ENCODE results near the gene CD99. TPM values are rescaled to one million over a fixed set of nuclear protein-coding genes. Genes with fewer than 3 reads are reported as not detected.

CD99 gene
- total RNA-seq, 1 experiment from 2014 or later = 1,443 TPM

GRCh38 chrX:2650037-2650436, 41.1 kb upstream of the CD99 start:
- Histone ChIP-seq H3K4me3 (ENCODE audit: low read depth, low read length, poor library complexity, severe bottlenecking) (no peak overlapping the region), H3K27me3 (replicated peaks; ENCODE audit: insufficient read depth, low read depth, low read length, poor library complexity) (no peaks in the 10 kb centered on the region), H3K4me1 (ENCODE audit: insufficient read depth, low read length, poor library complexity, severe bottlenecking) (peaks cover 10% of the 10 kb centered on the region), H3K9me3 (ENCODE audit: low read depth, low read length, poor library complexity, severe bottlenecking) (no peaks in the 10 kb centered on the region), H3K36me3 (ENCODE audit: insufficient read depth, low read length, poor library complexity, severe bottlenecking) (no peaks in the 10 kb centered on the region), H3K27ac (ENCODE audit: low read depth, low read length, poor library complexity, severe bottlenecking) (no peak overlapping the region)
- ChIA-PET POLR2A (ENCODE audit: low non-redundant PET) (no interaction called here), CTCF (no interaction called here)
- TF ChIP-seq, protein P1, sequence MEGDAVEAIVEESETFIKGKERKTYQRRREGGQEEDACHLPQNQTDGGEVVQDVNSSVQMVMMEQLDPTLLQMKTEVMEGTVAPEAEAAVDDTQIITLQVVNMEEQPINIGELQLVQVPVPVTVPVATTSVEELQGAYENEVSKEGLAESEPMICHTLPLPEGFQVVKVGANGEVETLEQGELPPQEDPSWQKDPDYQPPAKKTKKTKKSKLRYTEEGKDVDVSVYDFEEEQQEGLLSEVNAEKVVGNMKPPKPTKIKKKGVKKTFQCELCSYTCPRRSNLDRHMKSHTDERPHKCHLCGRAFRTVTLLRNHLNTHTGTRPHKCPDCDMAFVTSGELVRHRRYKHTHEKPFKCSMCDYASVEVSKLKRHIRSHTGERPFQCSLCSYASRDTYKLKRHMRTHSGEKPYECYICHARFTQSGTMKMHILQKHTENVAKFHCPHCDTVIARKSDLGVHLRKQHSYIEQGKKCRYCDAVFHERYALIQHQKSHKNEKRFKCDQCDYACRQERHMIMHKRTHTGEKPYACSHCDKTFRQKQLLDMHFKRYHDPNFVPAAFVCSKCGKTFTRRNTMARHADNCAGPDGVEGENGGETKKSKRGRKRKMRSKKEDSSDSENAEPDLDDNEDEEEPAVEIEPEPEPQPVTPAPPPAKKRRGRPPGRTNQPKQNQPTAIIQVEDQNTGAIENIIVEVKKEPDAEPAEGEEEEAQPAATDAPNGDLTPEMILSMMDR (conservative IDR thresholded peaks at IDR 0.05; ENCODE audit: low read depth, low read length) = no peak
- TF ChIP-seq EZH2 (IDR thresholded peaks at IDR 0.05; ENCODE audit: borderline replicate concordance, low read depth, low read length, poor library complexity, severe bottlenecking) = no peak
- no TSS peak for BruUV-seq (replicated peaks)
- DNase-seq (ENCODE audit: low spot score) = no peak
- intact Hi-C loops (cut with micrococcal nuclease; ENCODE audit: unreplicated experiment) = loop anchor here (5.0 kb wide), 1 partner anchor 42 kb away; the partner anchor contains the start of gene CD99

GRCh38 chrX:2650865-2651264, 40.2 kb upstream of the CD99 start:
- no peaks in the 10 kb centered on the region for H3K36me3 ChIP-seq (ENCODE audit: insufficient read depth, low read length, poor library complexity, severe bottlenecking)
- CTCF ChIA-PET = no interaction called here
- no peaks in the 10 kb centered on the region for H3K27me3 ChIP-seq (replicated peaks; ENCODE audit: insufficient read depth, low read depth, low read length, poor library complexity)
- POLR2A ChIA-PET (ENCODE audit: low non-redundant PET) = no interaction called here
- H3K4me3 ChIP-seq (ENCODE audit: low read depth, low read length, poor library complexity, severe bottlenecking) = no peak overlapping the region
- peak; percentile 62 for DNase-seq (ENCODE audit: low spot score)
- BruUV-seq (replicated peaks) = no TSS peak
- TF ChIP-seq, protein P1 (conservative IDR thresholded peaks at IDR 0.05; ENCODE audit: low read depth, low read length) = no peak
- no peak for TF ChIP-seq EZH2 (IDR thresholded peaks at IDR 0.05; ENCODE audit: borderline replicate concordance, low read depth, low read length, poor library complexity, severe bottlenecking)
- no peaks in the 10 kb centered on the region for H3K9me3 ChIP-seq (ENCODE audit: low read depth, low read length, poor library complexity, severe bottlenecking)
- intact Hi-C loops (cut with micrococcal nuclease; ENCODE audit: unreplicated experiment) = loop anchor here (5.0 kb wide), 1 partner anchor 41 kb away; the partner anchor contains the start of gene CD99
- peak overlapping the region; percentile 42 for H3K27ac ChIP-seq (ENCODE audit: low read depth, low read length, poor library complexity, severe bottlenecking)
- peaks cover 10% of the 10 kb centered on the region for H3K4me1 ChIP-seq (ENCODE audit: insufficient read depth, low read length, poor library complexity, severe bottlenecking)

DNA sequence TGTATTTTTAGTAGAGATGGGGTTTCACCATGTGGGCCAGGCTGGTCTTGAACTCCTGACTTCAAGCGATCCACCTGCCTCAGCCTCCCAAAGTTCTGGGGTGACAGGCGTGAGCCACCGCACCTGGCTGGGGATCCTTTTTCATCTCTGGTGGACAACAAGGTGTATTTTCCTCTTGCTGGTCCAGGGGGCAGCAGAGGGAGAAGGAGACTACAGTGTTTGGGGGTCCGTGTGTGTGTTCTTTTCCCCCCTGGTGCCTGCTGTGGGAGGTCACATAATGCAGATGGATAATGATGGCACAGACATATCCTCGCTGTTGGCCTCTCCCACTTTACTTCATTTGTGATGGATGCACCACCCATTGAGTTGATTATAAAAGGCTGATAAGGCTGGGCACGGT, 39.0 kb upstream of the CD99 start:
- H3K36me3 ChIP-seq (ENCODE audit: insufficient read depth, low read length, poor library complexity, severe bottlenecking) = no peaks in the 10 kb centered on the region
- intact Hi-C loops (cut with micrococcal nuclease; ENCODE audit: unreplicated experiment) = loop anchor here (5.0 kb wide), 1 partner anchor 40 kb away; the partner anchor contains the start of gene CD99
- BruUV-seq (replicated peaks) = no TSS peak
- no peak overlapping the region for H3K4me3 ChIP-seq (ENCODE audit: low read depth, low read length, poor library complexity, severe bottlenecking)
- no peaks in the 10 kb centered on the region for H3K27me3 ChIP-seq (replicated peaks; ENCODE audit: insufficient read depth, low read depth, low read length, poor library complexity)
- TF ChIP-seq EZH2 (IDR thresholded peaks at IDR 0.05; ENCODE audit: borderline replicate concordance, low read depth, low read length, poor library complexity, severe bottlenecking) = no peak
- TF ChIP-seq, protein P1 (conservative IDR thresholded peaks at IDR 0.05; ENCODE audit: low read depth, low read length) = peak; percentile 38; the same call in 1 of the 2 replicates
- ChIA-PET CTCF (no interaction called here), POLR2A (ENCODE audit: low non-redundant PET) (no interaction called here)
- no peaks in the 10 kb centered on the region for H3K9me3 ChIP-seq (ENCODE audit: low read depth, low read length, poor library complexity, severe bottlenecking)
- no peak overlapping the region for H3K27ac ChIP-seq (ENCODE audit: low read depth, low read length, poor library complexity, severe bottlenecking)
- peaks cover 10% of the 10 kb centered on the region for H3K4me1 ChIP-seq (ENCODE audit: insufficient read depth, low read length, poor library complexity, severe bottlenecking)
- DNase-seq (ENCODE audit: low spot score) = no peak
